Mucosa of rectum (tissue), 2 donors: ENCODE measurements around the gene P3H2.

Experiments used
- H3K27ac ChIP-seq, 2 donors: one replicate each; pipeline ENCODE4 v1.7.0; 2013; ENCODE audit warnings: inconsistent platforms in 2 of 2, low read depth in 2 of 2, low read length in 2 of 2
- H3K27me3 ChIP-seq, 2 donors: one replicate each; pipeline ENCODE4 v1.7.0; 2013; ENCODE audit warnings: low read length in 2 of 2; ENCODE audit not compliant: control insufficient read depth in 2 of 2, insufficient read depth in 2 of 2
- H3K36me3 ChIP-seq, 2 donors: one replicate each; pipeline ENCODE4 v1.7.0; 2013; ENCODE audit warnings: low read length in 2 of 2; ENCODE audit not compliant: control insufficient read depth in 2 of 2, insufficient read depth in 2 of 2
- H3K4me1 ChIP-seq, 2 donors: one replicate each; pipeline ENCODE4 v1.7.0; 2013; ENCODE audit warnings: low read length in 2 of 2, mild to moderate bottlenecking in 1 of 2; ENCODE audit not compliant: control insufficient read depth in 2 of 2, insufficient read depth in 2 of 2
- H3K4me3 ChIP-seq, 2 donors: one replicate each; pipeline ENCODE4 v1.7.0; 2013; ENCODE audit warnings: low read length in 2 of 2
- H3K9ac ChIP-seq, 2 donors: one replicate each; pipeline ENCODE4 v1.7.0; 2013; ENCODE audit warnings: low read length in 2 of 2, low read depth in 1 of 2, mild to moderate bottlenecking in 1 of 2
- H3K9me3 ChIP-seq, 2 donors: one replicate each; pipeline ENCODE4 v1.7.0; 2013; ENCODE audit warnings: low read length in 2 of 2; ENCODE audit not compliant: control insufficient read depth in 2 of 2
- donor health status: healthy.
- donor health status: Normal muscosa, but diverticular disease.

P3H2 gene

GRCh38 chr3:190027116-190027515 lies 93.6 kb downstream of the P3H2 start:
- H3K9ac ChIP-seq: no peak overlapping the region
- no peak overlapping the region for H3K4me3 ChIP-seq
- H3K4me1 ChIP-seq: no peaks in the 10 kb centered on the region
- no peak overlapping the region for H3K27ac ChIP-seq
- no peaks in the 10 kb centered on the region for H3K9me3 ChIP-seq
- H3K27me3 ChIP-seq: no peaks in the 10 kb centered on the region
- H3K36me3 ChIP-seq: no peaks in the 10 kb centered on the region

GRCh38 chr3:190026154-190026553 lies 94.5 kb downstream of the P3H2 start:
- H3K4me1 ChIP-seq: no peaks in the 10 kb centered on the region
- no peaks in the 10 kb centered on the region for H3K36me3 ChIP-seq
- H3K27me3 ChIP-seq: no peaks in the 10 kb centered on the region
- no peak overlapping the region for H3K9ac ChIP-seq
- H3K27ac ChIP-seq: no peak overlapping the region
- H3K9me3 ChIP-seq: no peaks in the 10 kb centered on the region
- no peak overlapping the region for H3K4me3 ChIP-seq

GRCh38 chr3:190024912-190025311 lies 95.8 kb downstream of the P3H2 start:
- Histone ChIP-seq H3K4me1 (no peaks in the 10 kb centered on the region), H3K4me3 (no peak overlapping the region), H3K9me3 (no peaks in the 10 kb centered on the region), H3K27me3 (no peaks in the 10 kb centered on the region), H3K9ac (no peak overlapping the region), H3K27ac (no peak overlapping the region), H3K36me3 (no peaks in the 10 kb centered on the region)

GRCh38 chr3:190019844-190020243 lies 100.9 kb downstream of the P3H2 start:
- H3K36me3 ChIP-seq: no peaks in the 10 kb centered on the region
- H3K4me3 ChIP-seq: no peak overlapping the region
- H3K27ac ChIP-seq: no peak overlapping the region
- no peaks in the 10 kb centered on the region for H3K9me3 ChIP-seq
- no peaks in the 10 kb centered on the region for H3K27me3 ChIP-seq
- H3K9ac ChIP-seq: no peak overlapping the region
- H3K4me1 ChIP-seq: no peaks in the 10 kb centered on the region

GRCh38 chr3:190019006-190019405 lies 101.7 kb downstream of the P3H2 start:
- Histone ChIP-seq H3K9ac (no peak overlapping the region), H3K4me3 (no peak overlapping the region), H3K27ac (no peak overlapping the region), H3K36me3 (no peaks in the 10 kb centered on the region), H3K27me3 (no peaks in the 10 kb centered on the region), H3K9me3 (no peaks in the 10 kb centered on the region), H3K4me1 (no peaks in the 10 kb centered on the region)

- Histone ChIP-seq H3K4me1 (no peaks in the 10 kb centered on the region), H3K27ac (no peak overlapping the region), H3K9ac (no peak overlapping the region), H3K27me3 (no peaks in the 10 kb centered on the region), H3K36me3 (no peaks in the 10 kb centered on the region), H3K4me3 (no peak overlapping the region), H3K9me3 (no peaks in the 10 kb centered on the region)
Measured at GRCh38 chr3:190018460-190018859, 102.2 kb downstream of the P3H2 start.

GRCh38 chr3:190017521-190018288 lies 103.0 kb downstream of the P3H2 start:
- Histone ChIP-seq H3K27me3 (no peaks in the 10 kb centered on the region), H3K9me3 (no peaks in the 10 kb centered on the region), H3K27ac (no peak overlapping the region), H3K4me3 (no peak overlapping the region), H3K4me1 (peaks cover 0 to 3% of the 10 kb centered on the region in 2 donors), H3K36me3 (no peaks in the 10 kb centered on the region), H3K9ac (no peak overlapping the region)

GRCh38 chr3:190016966-190017365 lies 103.7 kb downstream of the P3H2 start:
- Histone ChIP-seq H3K36me3 (no peaks in the 10 kb centered on the region), H3K4me3 (no peak overlapping the region), H3K27ac (no peak overlapping the region), H3K9me3 (no peaks in the 10 kb centered on the region), H3K4me1 (peaks cover 0 to 8% of the 10 kb centered on the region in 2 donors), H3K27me3 (no peaks in the 10 kb centered on the region), H3K9ac (no peak overlapping the region)

- no peak overlapping the region for H3K27ac ChIP-seq
Measured at GRCh38 chr3:190014940-190015339, 105.8 kb downstream of the P3H2 start.

GRCh38 chr3:190013943-190014924 lies 106.5 kb downstream of the P3H2 start:
- H3K27me3 ChIP-seq: no peaks in the 10 kb centered on the region
- H3K4me3 ChIP-seq: no peak overlapping the region
- no peak overlapping the region for H3K27ac ChIP-seq
- no peaks in the 10 kb centered on the region for H3K36me3 ChIP-seq
- H3K4me1 ChIP-seq: peaks cover 0 to 8% of the 10 kb centered on the region in 2 donors
- H3K9ac ChIP-seq: no peak overlapping the region
- no peaks in the 10 kb centered on the region for H3K9me3 ChIP-seq

More at GRCh38 chr3:190014940-190015339, 105.8 kb downstream of the P3H2 start:
- H3K9ac ChIP-seq: no peak overlapping the region
- no peaks in the 10 kb centered on the region for H3K27me3 ChIP-seq
- H3K36me3 ChIP-seq: no peaks in the 10 kb centered on the region
- H3K9me3 ChIP-seq: no peaks in the 10 kb centered on the region
- H3K4me1 ChIP-seq: peaks cover 0 to 8% of the 10 kb centered on the region in 2 donors
- no peak overlapping the region for H3K4me3 ChIP-seq
